ENCODE data around the gene PEX19.

The PEX19 gene

DNA sequence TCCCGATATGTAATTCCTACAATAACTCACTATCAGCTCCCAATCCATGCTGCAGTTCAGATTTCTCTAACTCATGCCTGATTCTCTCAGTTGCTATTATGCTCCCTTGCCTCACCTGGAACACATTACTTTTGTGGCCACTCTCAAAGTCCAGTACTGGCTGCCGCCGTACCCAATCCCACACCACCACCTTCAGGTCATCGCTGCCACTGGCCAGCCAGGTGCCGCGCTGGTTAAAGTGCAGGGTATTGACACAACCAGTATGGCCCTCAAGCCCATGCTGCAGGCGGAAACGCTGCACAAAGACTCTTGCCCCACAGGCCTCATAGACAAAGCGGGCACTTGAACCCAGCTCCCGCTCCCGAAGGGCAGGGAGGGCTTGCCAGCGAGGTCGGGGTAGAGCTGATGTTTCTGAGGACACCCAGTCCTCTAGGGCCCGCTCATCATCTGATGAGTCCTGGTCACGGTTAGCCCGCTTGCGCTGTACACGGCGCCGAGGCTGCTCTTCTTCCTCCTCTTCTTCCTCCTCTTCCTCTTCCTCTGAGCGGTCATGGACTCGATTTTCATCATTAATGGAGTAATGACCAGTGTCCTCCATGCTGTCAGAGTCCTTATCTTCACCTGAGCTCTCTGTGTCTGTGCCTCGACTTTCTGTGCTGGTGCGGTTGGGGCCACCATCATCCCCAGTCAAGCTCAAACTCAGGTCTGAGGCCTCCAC lies 45.2 kb downstream of the PEX19 start:
- no peak for DNase-seq (ENCODE audit: low read depth in 2 of 2)

DNA sequence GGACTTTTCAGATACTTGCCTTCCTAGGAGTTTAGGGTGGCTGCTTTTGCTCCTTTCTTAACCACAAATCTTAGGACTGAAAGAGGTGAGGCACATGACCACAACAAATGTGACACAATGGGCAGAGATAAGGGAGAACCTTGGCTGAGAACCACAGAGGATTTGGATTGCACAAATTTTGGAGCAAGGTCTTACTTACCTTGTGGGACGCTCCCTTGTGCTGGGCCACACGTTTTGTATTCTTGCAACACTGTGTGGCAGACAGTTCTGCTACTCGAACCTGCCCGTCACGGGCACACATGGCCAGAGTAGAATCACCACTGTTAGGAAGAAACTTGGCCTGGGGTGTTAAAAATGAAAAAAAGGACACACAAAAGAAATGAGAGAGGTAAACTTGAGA lies 46.5 kb downstream of the PEX19 start:
- DNase-seq (ENCODE audit: low read depth in 2 of 2), result no peak

DNA sequence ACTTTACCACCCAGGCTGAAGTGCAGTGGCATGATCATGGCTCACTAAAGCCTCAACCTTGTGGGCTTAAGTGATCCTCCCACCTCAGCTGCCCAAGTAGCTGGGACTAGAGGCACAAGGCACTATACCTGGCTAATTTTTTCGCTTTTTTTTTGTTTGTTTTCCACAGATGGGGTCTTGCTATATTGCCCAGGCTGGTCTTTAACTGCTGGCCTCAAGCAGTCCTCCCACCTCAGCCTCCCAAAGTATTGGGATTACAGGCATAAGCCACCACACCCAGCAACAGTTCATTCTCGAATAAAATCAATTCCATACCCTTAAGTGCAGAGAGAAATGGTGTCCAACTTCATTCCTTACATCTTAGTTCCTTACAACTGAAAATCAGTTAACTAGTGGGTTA lies 47.4 kb downstream of the PEX19 start:
- no peak for DNase-seq (ENCODE audit: low read depth in 2 of 2)

DNA sequence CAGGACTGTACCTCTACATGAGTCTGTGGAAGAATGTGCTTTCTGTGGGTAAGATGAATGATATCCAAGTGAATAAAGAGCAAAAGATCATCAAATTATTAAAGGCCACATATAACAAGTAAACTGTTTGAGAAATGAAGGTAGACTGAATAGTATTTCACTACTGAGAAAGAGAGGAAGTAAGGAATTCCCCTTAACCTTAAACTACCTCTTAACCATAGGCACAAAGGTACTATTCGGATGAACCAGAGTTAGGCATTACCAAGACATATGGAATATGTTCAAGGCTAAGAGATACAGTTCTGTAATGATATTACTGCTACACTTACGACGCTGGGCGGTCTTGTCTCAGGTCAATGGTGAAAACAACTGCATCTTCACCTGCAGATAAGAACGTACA lies 48.1 kb downstream of the PEX19 start:
- no peak for DNase-seq (ENCODE audit: low read depth in 2 of 2)

DNA sequence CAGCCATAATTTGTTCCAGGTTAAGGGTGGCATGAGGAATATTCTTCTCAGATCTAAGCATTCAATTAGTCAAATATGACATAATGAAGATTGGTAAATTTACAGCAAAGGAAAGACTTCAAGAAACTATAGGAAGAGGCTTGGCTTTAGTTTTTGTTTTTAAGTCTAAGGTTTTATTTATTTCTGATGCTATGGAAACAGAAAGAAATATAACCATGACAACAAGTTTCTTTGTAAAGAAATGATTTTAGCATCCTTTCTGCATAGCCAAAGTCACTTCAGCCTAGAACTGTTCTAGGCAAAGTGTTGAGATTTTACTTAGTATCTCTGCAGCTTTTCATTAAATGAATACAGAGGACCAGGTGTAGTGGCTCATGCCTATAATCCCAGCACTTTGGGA lies 52.0 kb downstream of the PEX19 start:
- no peak for DNase-seq (ENCODE audit: low read depth in 2 of 2)

DNA sequence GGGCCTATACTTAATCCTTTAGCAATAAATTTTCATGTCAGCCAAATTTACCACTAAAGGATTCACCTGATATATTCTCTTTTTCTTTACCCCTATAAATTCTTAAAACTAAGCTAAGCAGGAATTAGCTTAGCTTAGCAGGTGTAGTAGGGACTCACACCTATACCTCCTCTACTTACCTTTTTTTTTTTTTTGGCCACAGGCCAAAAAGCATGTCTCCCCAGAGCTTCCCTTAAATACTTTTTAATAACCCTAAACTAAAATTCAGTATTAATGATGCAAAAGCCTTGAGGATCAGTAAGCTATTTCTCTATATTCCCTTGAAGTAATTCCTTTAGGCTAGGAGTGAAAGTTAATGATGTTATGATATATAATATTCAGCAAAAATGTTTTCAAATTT lies 56.5 kb downstream of the PEX19 start:
- no peak for DNase-seq (ENCODE audit: low read depth in 2 of 2)

DNA sequence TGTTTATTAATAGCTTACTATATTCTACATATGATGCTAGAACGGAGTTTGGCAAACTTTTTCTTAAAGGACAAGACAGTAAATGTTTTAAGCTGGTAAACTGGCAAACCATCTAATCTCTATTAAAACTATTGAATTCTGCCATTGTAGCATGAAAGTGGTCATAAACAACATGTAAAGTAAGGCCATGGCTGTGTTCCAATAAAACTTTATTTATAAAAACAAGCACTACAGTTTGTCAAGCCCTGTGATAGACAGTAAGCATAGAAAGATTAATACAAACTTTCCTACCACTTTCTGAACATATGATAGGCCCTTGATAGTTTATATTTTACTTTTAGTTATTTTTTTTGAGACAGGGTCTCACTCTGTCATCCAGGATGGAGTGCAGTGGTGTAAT lies 57.4 kb downstream of the PEX19 start:
- no peak for DNase-seq (ENCODE audit: low read depth in 2 of 2)

DNA sequence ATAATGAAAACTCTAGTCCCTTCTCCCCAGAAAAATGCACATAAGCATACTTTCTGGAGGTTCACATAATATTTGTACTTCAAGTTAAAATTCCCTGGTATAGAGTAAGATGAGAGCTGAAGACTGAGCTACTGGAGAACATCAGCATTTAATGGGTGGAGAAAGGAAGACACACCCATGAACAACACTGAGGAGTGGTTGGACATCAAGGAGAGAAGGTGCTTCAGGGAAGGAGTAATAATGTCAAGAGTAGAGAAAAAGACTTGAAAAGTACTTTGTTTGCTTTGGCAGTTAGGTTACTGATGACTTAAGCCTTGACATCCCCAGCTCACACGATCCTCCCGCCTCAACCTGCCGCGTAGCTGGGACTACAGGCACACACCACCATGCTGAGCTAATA lies 57.9 kb downstream of the PEX19 start:
- DNase-seq (ENCODE audit: low read depth in 2 of 2), result no peak

All from activated CD8-positive, alpha-beta memory T cell treated with anti-CD3 and anti-CD28 coated beads for 4 hours (primary cell).